Left lobe of liver (tissue), 2 donors: ENCODE measurements around the gene PPP2R5E. TPM values are rescaled to one million over a fixed set of nuclear protein-coding genes. Genes with fewer than 3 reads are reported as not detected.
A peak's percentile ranks its signal among the peaks of the same experiment; 100 is the strongest.
"Not testable (repeated sequence)": the region's sequence is repeated elsewhere in the genome, so short reads cannot be mapped to it uniquely, and the experiment has no call there.

ENCODE experiments used
- ATAC-seq: fragments of 200-7000 bp; cut with Tn5 transposase; one replicate; pipeline ENCODE4 v1.9.1; 2020; ENCODE audit warnings: mild to moderate bottlenecking, moderate library complexity
- DNase-seq: peaks from one replicate; pipeline ENCODE4 v3.0.0-alpha.2; 2020; ENCODE audit warnings: low spot score
- total RNA-seq: library from RNA; stranded (reverse); gene quantifications from one replicate; pipeline ENCODE4 v1.2.1, GENCODE V29; 2021
- donor health status: DM: no; HTN: no; CAD: no; lungs with moderate emphysema.
- donor health status: DM: no; HTN: yes; CAD: no.

Gene PPP2R5E
- total RNA-seq, 1 donor from 2014 or later: 13.7 TPM

GRCh38 chr14:63523735-63524426 is 19.3 kb downstream of the PPP2R5E start:
- ATAC-seq: no peak

DNA sequence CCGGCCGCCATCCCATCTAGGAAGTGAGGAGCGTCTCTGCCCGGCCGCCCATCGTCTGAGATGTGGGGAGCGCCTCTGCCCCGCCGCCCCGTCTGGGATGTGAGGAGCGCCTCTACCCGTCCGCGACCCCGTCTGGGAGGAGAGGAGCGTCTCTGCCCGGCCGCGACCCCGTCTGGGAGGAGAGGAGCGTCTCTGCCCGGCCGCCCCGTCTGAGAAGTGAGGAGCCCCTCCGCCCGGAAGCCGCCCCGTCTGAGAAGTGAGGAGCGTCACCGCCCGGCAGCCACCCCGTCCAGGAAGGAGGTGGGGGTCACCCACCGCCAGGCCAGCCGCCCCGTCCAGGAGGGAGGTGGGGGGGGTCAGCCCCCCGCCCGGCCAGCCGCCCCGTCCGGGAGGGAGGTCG is 20.7 kb downstream of the PPP2R5E start:
- ATAC-seq, DNase-seq: not testable (repeated sequence)

More at GRCh38 chr14:63523735-63524426, 19.3 kb downstream of the PPP2R5E start:
- DNase-seq: no peak

DNA sequence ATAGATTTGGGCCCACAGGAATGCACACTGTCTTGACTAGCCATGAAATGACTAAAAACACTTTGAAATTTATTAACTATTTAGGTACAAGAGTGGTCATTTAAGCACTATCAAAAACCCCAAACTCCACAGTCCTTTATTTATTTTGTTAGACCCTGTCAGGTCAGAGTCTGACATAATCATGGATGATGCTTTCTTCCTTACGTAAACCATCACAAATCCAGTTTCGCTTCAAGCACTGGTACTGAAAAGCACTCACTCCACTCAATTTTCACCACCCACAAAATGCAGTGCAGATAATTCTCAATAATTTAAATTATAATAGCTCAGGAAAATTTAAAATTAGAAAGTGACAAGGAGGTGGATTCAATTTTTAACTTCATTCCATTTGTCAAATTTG is 25.8 kb downstream of the PPP2R5E start:
- DNase-seq (no peak), ATAC-seq (no peak)

DNA sequence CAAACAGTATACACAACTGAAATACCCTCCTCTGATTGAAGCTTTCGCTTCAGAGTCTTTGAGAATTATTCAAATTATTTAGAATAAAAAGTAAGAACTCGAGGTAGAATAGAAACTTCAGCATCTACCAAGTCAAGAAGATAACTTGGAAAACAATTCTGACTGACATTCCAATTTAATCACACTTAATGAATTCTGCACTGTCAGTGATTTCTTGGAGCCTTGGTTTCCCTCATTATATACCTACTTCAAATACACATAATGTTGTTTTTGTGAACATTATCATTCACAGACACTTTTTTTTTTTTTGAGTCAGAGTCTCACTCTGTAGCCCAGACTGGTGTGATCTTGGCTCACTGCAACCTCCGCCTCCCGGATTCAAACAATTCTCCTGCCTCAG is 27.9 kb downstream of the PPP2R5E start:
- DNase-seq: no peak
- ATAC-seq: no peak

DNA sequence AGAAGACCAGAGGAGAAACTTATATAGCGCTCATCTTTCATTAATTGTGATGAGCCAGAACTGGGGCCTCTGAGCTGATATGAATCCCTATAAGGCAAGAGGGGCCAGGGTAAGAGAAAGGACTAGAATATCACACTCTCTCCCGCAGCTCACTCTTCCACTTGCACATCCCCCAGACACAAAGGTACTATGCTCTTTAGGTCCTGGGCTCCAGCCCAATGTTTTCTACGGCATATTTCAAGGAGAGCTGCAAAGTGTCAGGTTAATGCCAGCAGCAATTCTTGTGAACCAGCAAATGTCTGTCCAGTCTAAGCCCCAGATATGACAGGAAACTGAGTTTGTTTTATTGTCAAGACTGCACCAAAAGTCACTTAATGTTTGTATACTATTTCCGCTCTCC is 29.4 kb downstream of the PPP2R5E start:
- DNase-seq (no peak), ATAC-seq (no peak)

- DNase-seq: no peak
- no peak for ATAC-seq
Measured at GRCh38 chr14:63512861-63513260, 30.3 kb downstream of the PPP2R5E start.

DNA sequence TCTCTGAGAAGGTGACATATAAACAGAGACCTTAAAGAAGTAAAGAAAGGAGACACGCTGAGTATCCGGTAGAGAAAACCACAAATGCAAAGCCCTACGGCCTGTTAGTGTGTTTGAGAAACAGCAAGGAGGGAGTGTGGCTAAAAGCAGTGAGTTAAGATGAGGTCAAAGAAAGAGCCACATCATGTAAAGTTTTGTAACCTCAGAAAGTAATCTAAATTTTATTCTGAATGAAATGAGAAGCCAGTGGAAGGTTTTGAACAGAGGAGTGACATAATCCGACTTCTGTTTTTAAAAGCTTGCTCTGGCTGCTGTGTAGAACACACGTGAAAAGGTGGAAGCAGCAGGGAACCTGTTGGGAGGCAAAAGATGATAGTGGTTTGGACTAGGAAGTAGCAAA is 32.6 kb downstream of the PPP2R5E start:
- ATAC-seq (no peak), DNase-seq (no peak)

- ATAC-seq: no peak
- DNase-seq: no peak
Measured at GRCh38 chr14:63508033-63508432, 35.1 kb downstream of the PPP2R5E start.

- DNase-seq (no peak), ATAC-seq (no peak)
Measured at GRCh38 chr14:63504648-63505047, 38.5 kb downstream of the PPP2R5E start.

DNA sequence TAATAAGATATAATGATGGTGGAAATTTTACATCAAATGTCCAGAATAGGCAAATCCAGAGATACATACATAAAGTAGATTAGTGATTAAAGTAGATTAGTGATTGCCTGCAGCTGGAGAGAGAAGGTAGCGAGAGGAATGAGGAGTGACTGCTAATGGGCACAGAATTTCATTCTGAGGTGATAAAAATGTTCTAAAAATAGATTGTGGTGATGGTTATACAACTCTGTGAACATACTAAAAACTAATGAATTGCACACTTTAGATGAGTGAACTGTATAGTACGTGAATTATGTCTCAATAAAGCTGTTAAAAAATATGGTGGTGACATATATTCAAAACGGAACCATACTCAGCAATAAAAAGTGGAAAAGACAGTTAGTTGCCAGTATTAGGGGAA is 41.7 kb downstream of the PPP2R5E start:
- no peak for ATAC-seq
- DNase-seq: no peak

DNA sequence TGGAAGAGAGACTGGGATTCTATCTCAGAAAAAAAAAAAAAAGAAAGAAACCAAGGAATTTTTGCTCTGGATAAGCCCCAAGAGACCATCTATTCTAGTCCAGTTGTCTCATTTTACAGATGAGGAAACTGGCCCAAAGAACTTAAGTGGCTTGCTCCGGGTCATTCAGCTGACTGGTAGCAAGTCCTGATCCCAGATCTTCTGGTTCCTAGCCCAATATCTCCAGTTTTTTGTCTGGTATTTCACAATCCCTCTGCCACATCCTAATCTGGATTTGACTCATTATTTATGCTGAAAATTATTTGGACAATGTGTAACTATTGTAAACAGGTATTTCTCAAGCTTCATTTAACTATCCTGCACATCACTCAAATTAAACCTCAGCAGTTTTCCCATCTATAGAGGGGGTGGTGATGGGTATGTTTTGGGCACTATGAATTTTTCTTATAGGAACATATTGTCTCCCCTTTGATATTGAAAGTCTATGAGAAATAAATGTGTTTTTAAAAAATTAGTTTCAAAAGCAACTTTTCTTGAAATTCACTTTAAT is 43.4 kb downstream of the PPP2R5E start:
- ATAC-seq: peak; percentile 60
- DNase-seq: no peak

DNA sequence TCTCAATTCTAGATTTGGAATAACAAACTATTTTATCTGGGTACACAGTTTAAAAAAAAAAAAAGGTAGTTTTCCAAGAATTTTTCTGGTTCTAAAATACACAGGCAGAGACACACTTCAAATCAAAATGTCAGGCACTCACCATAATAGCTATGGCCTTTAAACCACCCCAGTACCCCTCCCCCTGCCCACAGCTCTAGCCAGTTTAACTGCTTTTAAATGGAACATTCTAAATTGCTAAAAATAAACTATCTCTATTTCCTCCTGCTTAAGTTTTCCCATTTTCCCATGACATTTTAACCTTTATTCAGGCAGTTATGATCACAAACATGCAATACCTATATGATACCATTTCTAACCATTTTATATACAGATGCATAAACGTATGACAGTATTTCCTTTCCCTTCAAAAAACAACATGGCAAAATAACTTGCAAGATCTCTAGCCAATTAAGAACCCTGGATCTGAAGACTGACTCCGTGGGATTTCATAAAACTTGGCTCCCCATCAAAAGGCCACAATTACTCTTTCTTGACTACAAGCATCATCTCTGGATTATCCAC is 46.3 kb downstream of the PPP2R5E start:
- ATAC-seq (no peak), DNase-seq (no peak)

DNA sequence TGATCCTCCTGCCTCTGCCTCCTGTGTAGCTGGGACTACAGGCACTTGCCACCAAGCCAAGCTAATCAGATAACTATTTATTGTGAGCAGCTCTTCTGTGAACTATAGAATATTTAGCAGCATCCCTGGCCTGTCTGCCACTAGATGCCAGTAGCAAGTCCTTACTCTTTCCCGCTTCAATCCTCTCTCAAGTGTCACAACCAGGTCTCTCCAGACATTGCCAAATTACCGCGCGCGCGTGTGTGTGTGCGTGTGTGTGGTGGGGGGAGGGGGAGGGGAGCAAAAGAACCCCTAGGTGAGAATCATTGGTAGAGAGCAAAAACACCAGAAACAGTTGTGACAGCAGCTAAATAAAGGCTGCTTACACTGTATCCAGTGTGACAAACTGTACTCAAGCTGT is 49.9 kb downstream of the PPP2R5E start:
- ATAC-seq (peak; percentile 23), DNase-seq (no peak)

- ATAC-seq (no peak), DNase-seq (no peak)
Measured at GRCh38 chr14:63492391-63492790, 50.8 kb downstream of the PPP2R5E start.

DNA sequence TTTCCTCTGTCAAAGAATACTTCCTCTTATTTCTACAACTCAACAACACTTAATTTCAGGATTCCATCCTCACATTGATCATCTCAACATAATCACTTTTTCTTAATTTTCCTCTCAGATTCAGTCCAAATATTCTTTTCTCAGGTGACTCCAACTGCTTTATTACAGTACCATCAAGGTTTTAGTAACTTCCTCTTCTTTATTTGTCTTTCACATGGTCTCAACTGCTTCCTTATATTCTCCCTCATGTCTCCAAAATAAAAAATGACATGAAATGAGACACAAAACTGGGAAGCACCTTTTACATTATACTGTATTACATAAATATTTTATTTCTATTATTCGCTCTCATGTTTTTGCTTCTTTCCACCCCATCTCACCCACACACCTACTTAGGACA is 55.5 kb downstream of the PPP2R5E start:
- ATAC-seq (no peak), DNase-seq (no peak)

DNA sequence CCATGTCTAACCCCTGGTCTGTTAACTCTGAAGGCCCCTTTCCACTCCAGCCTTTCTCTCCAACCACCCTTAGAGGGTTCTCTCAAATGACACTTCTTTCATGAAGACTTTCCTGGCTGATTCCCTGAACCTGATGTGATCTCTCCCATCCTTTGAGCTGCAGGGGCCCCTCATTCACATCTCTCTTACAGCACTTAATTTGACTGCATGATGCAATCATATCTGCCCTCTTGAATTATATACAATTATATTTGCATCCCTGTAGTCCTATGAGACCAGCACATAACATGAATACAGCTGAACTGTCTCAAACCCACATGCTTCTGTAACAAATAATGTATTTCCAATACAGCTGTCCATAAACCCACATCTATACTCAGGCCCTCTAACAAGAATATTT is 56.4 kb downstream of the PPP2R5E start:
- DNase-seq: no peak
- no peak for ATAC-seq

- ATAC-seq: no peak
Measured at GRCh38 chr14:63483315-63483714, 59.9 kb downstream of the PPP2R5E start.

DNA sequence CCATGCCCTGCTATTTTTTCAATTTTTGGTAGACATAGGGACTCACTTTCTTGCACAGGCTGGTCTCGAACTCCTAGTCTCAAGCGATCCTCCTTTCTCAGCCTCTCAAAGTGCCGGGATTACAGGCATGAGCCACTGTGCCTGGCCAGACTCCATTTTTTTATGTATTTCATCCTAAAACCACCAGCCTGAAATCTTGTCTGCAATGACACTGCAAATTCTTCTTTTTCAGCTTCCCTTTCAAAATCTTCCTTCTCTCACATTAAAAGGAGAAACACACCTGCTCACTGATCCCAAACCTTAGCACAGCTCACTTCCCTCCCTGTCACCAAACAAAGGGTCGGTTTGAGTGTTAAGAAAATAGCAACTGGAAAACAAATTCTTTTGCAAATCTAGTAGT is 62.6 kb downstream of the PPP2R5E start:
- no peak for DNase-seq
- ATAC-seq: no peak

More at GRCh38 chr14:63483315-63483714, 59.9 kb downstream of the PPP2R5E start:
- DNase-seq: no peak

DNA sequence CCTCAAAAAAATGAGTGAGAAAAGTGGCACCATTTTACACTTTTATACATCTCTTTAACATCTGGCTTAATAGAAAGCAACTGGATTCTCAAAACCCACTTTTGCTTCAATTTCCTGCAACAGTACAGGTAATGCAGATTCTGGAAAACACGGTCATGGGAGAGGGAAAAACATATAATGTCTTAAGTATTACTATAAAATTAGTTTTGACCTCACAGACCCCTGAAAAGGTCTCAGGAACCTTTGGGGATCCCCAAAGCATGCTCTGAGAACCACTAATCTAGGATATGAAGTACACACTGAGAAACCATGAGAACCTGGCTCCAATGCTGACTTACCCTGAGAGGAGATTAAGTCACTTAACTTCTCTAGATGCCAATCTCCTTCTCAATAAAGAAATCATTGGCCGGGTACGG is 64.7 kb downstream of the PPP2R5E start:
- ATAC-seq (no peak), DNase-seq (no peak)

- DNase-seq: no peak
- peak; percentile 49 for ATAC-seq
Measured at GRCh38 chr14:63478010-63478409, 65.2 kb downstream of the PPP2R5E start.

DNA sequence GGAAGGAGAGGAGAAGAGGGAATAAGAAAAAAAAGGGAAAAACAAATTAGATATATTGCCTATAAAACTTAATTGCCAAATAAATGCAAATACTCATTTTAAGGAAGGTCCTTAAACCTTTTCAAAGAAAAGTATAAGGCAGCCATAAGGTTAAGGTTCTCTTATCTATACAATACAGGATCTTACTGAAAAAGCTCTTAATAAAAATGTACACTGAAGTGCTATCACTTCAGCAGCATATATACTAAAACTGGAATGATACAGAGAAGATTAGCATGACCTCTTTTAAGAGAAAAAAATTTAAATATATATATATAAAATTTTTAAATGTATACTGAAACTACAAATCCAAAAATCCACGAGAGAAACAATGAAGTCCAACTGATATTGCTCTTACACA is 65.6 kb downstream of the PPP2R5E start:
- no peak for DNase-seq
- no peak for ATAC-seq

DNA sequence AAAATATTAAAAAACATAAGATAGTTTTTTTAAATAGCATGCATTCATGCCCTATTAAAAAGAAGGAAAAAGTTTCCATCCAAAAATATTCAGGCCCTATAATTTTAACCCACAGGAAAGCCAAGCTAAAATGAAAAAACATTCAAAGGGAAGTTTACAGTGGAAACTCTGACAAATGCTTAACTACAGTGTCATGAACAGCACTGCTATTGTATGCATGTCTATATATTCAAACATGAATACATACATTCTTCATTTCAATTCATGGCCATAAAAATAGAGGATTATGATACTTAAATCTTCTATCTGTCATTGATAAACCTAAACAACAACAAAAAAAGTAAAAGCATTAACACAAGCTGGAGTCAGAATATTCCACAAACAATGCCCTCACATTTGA is 67.4 kb downstream of the PPP2R5E start:
- DNase-seq: no peak
- no peak for ATAC-seq

DNA sequence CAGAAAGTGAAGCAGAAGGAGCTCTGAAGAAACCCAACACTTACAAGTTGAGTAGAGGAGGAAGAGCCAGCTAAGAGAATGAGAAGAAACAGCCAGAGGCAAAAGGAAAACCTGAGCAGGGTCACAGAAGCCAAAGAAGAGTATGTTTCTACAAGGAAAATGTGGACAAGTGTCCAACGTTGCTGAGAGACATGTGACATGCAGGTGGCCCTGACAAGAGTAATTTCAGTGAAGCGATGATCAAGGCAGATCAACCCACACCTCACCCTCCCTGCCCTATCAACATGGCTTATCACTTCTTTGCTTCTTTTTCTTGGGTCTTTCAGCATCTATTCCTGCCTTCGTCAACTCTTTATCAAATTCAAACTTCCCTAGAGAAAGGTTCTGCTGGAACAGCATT is 68.3 kb downstream of the PPP2R5E start:
- DNase-seq (no peak), ATAC-seq (no peak)
